ENCODE results near the gene OR8B8.

- TF ChIP-seq CTCF (IDR thresholded peaks at IDR 0.05; ENCODE audit: low read depth, low read length) (no peak), EZH2phosphoT487 (IDR thresholded peaks at IDR 0.05; ENCODE audit: low read depth) (no peak)
These were observed 28.0 kb upstream of the OR8B8 start for GRCh38 chr11:124473476-124473875.
